ENCODE data around the gene HLA-A. TPM values are rescaled to one million over a fixed set of nuclear protein-coding genes. Genes with fewer than 3 reads are reported as not detected.
A peak's percentile ranks its signal among the peaks of the same experiment; 100 is the strongest.

The HLA-A gene
- total and polyA plus RNA-seq, 2 of the 13 experiments (the other 11 are each of a cell fraction or from before 2014, with no cell fraction given) = 345 to 527 TPM

DNA sequence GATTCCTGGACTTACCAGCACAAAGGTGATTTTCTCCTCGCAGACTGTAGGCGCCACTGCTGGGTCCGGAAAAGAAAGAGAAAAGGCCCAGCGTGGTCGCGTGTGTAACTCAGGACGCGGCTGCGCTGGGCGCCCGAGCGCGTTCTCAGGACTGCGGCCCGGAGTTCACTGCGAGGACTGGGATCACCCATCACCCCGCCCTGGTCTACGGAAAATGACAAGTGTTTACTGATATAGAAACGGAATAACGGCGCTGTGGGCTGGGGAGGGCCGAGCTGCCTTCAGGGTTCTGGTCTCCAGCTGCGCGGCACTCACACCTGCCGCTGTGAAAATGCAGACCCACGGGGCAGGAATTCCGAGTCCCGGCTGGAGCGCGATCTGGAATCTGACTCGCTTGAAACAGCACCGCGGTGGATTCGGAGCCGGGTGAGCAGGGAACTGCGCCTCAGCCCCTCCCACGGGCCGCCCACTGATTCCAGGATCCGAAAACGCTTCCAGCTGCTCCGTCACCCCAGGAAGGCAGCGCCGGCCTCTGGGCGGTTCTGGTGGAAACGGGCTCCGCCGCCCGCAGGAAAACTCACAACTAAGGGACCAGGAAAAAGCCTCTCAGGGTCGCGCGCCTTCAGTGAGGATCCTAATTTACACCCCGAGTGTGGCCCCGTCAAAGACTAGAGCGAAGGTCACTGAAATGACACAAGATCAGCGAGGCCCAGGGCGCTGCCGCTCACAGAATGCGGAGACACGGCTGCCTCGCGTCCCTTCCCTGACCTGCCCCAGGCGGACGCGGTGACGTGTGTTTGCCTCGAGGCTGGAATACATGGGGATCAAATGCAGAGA is 34.5 kb downstream of the HLA-A start (continued):
- no peak for TF ChIP-seq KIAA2018 (CRISPR knock-in tag; IDR thresholded peaks at IDR 0.05; ENCODE audit: borderline replicate concordance)
- TF ChIP-seq FOXA1 (IDR thresholded peaks at IDR 0.05) = no peak
- TF ChIP-seq FOXA1 (CRISPR knock-in tag; IDR thresholded peaks at IDR 0.05) = 0 out of 2 replicates have a peak, but pooled peaks have one; percentile 14
- no peak for TF ChIP-seq MLLT10 (CRISPR knock-in tag; IDR thresholded peaks at IDR 0.05)
- peak; percentile 89 for TF ChIP-seq HNRNPLL (IDR thresholded peaks at IDR 0.05; ENCODE audit: low read depth, low read length, poor library complexity, severe bottlenecking)
- TF ChIP-seq, protein P1, sequence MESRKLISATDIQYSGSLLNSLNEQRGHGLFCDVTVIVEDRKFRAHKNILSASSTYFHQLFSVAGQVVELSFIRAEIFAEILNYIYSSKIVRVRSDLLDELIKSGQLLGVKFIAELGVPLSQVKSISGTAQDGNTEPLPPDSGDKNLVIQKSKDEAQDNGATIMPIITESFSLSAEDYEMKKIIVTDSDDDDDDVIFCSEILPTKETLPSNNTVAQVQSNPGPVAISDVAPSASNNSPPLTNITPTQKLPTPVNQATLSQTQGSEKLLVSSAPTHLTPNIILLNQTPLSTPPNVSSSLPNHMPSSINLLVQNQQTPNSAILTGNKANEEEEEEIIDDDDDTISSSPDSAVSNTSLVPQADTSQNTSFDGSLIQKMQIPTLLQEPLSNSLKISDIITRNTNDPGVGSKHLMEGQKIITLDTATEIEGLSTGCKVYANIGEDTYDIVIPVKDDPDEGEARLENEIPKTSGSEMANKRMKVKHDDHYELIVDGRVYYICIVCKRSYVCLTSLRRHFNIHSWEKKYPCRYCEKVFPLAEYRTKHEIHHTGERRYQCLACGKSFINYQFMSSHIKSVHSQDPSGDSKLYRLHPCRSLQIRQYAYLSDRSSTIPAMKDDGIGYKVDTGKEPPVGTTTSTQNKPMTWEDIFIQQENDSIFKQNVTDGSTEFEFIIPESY (CRISPR knock-in tag; IDR thresholded peaks at IDR 0.05) = peak; percentile 51; the same call in 1 of the 2 replicates
- peak; percentile 70; the same call in 1 of the 2 replicates for TF ChIP-seq ZSCAN12 (CRISPR knock-in tag; IDR thresholded peaks at IDR 0.05)
- no peak for TF ChIP-seq PAX8 (CRISPR knock-in tag; IDR thresholded peaks at IDR 0.05; ENCODE audit: borderline replicate concordance)
- no peak for TF ChIP-seq ZBTB34 (CRISPR knock-in tag; IDR thresholded peaks at IDR 0.05)
- TF ChIP-seq HOXA5 (CRISPR knock-in tag; IDR thresholded peaks at IDR 0.05) = peak; percentile 90
- TF ChIP-seq, protein P2, sequence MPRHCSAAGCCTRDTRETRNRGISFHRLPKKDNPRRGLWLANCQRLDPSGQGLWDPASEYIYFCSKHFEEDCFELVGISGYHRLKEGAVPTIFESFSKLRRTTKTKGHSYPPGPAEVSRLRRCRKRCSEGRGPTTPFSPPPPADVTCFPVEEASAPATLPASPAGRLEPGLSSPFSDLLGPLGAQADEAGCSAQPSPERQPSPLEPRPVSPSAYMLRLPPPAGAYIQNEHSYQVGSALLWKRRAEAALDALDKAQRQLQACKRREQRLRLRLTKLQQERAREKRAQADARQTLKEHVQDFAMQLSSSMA (CRISPR knock-in tag; IDR thresholded peaks at IDR 0.05) = no peak; the same call in 1 of the 2 replicates
- TF ChIP-seq SNRNP70 (IDR thresholded peaks at IDR 0.05; ENCODE audit: low read depth, low read length) = no peak
- TF ChIP-seq ATRX (CRISPR knock-in tag; IDR thresholded peaks at IDR 0.05; ENCODE audit: borderline replicate concordance) = no peak
- TF ChIP-seq ZNF605 (CRISPR knock-in tag; IDR thresholded peaks at IDR 0.05) = peak; percentile 55
- peak; percentile 86; the same call in 1 of the 2 replicates for TF ChIP-seq ZNF557 (CRISPR knock-in tag; IDR thresholded peaks at IDR 0.05)

Measured in HepG2 (cell line).